Embryonic facial prominence (tissue), 1 donor: ENCODE measurements around the gene NPLOC4.
A peak's percentile ranks its signal among the peaks of the same experiment; 100 is the strongest.
"Not testable (repeated sequence)": the region's sequence is repeated elsewhere in the genome, so short reads cannot be mapped to it uniquely, and the experiment has no call there.

Source experiments
- DNase-seq: peaks from one replicate; pipeline ENCODE4 v3.0.0-alpha.2; 2016; ENCODE audit errors: extremely low spot score

NPLOC4 gene

GRCh38 chr17:81635431-81635830 lies 1.5 kb downstream of the NPLOC4 start:
- no peak for DNase-seq

DNA sequence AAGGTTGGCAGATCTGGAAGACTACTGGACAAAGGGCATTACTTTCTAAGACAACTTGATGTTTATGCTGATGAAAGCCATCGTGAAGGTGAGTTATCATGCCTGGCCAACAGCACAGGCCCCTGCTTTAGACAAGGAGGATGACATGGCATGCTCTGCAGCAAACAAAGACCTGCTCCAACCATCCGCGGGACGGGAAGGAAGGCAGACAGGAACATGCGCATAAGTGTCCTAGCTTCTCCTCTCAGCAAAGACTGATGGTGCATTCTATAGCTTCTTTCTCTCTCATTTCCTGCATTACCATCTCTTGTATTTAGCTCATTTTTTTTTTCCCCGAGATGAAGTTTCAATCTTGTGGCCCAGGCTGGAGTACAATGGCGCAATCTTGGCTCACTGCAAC lies 5.4 kb downstream of the NPLOC4 start:
- DNase-seq: no peak

- no peak for DNase-seq
These were observed 6.6 kb downstream of the NPLOC4 start for GRCh38 chr17:81630274-81630673.

- DNase-seq: no peak
These were observed 15.3 kb downstream of the NPLOC4 start for GRCh38 chr17:81621494-81622130.

DNA sequence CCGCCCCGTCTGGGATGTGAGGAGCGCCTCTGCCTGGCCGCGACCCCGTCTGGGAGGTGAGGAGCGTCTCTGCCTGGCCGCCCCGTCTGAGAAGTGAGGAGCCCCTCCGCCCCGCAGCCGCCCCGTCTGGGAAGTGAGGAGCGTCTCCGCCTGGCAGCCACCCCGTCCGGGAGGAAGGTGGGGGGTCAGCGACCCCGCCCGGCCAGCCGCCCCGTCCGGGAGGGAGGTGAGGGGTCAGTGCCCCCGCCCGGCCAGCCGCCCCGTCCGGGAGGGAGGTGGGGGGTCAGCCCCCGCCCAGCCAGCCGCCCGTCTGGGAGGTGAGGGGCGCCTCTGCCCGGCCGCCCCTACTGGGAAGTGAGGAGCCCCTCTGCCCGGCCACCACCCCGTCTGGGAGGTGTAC lies 18.6 kb downstream of the NPLOC4 start:
- not testable (repeated sequence) for DNase-seq

DNA sequence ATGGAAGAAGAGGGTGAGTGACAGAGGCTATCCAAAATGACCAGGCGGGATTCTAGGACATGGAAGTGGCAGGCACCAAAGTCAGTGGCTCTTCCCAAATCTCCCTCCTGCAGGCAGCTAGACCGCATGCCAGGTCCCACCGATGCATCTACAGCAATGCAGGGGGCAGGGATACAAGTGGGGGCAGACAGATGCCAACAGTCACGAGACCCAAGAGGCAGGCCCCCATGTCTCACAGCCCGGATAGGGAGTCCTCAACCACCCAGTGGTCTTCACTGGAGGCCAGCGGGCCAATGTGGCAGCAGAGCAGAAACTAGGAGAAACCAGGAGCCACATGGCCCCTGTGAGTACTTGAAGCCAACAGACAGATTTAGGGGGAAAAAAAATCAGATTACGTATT lies 20.0 kb downstream of the NPLOC4 start:
- DNase-seq: no peak

DNA sequence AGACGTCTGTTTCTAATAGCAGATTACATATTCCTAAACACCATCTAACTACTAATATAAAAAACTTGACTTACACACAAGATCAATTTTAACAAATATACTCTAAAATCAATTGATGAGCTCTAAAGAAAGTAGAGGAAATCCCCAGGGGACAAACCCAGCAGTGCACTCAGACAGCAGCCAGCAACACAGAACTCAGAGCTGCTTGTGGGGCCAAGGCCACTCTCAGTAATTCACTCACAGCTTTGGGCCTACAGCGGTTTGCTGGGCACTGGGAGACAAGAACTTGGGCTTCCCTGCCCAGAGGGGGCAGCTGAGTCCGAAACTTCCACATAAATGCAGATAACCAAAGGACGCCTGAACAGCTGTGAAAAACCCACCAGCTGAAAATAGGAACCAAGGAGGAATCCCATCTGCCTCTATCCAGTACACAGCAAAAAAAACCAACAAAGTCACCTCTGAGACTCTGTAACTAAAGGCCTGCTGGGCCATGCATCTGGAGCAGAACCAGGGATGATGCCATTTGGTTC lies 21.4 kb downstream of the NPLOC4 start:
- no peak for DNase-seq

GRCh38 chr17:81612172-81612970 lies 24.5 kb downstream of the NPLOC4 start:
- no peak for DNase-seq

DNA sequence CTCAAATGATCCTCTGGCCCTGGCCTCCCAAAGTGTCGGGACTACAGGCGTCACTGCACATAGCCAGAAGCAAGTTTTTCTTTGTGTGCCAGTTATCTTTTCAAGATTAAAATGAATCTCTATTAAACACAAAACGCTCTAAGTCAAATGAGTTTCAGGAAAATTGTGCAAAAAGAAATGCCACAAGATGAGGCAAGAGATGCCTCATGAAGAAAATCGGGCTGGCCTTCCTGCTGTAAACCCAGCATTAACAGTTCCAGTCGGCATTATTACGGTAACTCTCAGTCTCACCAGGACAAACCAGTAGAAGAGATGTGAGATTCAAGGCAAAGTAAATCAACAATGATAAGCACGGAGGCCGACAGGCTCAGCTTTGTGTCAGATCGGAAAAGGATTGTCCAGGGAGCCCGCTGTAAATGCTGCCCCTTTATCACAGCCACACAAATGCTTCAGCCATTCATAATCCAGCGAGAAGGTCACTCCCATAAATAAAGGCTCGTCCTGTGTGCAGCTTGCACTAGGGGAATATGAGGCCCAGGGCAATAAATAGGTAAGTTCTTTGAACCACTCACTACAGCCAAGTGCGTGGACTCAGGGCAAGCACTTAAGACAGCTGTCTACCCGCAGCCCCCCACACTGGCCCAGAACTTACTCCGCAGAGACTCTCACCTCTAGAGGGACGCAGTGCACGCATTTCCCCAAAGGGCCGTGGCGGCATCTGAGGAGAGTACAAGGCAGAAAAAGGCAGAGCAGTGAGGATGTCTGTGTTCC lies 27.2 kb downstream of the NPLOC4 start:
- DNase-seq: no peak

- DNase-seq: no peak
These were observed 28.3 kb downstream of the NPLOC4 start for GRCh38 chr17:81608605-81609004.

DNA sequence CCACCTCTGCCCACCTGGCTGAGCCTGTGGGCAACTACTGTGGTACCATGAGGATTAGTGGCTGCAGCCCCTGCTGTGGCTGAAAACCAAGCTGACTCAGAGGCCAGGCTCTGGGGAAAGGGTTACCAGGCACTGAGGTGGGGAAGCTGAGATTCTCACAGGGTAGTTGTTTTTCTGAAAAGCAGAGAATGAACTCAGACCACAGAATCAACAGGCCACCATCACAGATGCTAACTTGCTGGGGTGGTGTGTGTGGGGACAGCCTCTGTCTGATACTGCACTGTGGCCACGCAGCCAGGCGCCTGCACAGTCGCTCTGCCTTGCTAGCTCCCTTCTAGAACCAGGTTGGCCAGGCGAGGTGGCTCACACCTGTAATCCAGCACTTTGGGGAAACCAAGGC lies 28.8 kb downstream of the NPLOC4 start:
- no peak for DNase-seq

DNA sequence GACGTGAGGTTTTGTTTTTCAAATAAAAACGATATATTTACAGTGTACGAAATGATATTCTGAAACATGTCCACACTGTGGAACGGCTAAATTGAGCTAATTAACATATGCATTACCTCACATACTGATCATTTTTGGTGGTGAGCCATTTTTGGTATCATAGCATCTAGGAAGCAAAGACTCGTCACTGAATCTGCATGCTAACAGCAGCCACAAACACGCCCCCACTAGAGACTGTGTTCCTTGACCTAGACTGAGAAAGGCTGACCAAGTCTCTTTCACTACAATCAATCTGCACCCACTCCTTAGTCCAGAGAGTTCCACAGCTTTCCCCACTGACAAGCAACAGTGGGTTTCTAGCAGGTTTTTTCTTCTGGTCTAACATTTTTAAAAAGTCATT lies 29.5 kb downstream of the NPLOC4 start:
- DNase-seq: no peak

DNA sequence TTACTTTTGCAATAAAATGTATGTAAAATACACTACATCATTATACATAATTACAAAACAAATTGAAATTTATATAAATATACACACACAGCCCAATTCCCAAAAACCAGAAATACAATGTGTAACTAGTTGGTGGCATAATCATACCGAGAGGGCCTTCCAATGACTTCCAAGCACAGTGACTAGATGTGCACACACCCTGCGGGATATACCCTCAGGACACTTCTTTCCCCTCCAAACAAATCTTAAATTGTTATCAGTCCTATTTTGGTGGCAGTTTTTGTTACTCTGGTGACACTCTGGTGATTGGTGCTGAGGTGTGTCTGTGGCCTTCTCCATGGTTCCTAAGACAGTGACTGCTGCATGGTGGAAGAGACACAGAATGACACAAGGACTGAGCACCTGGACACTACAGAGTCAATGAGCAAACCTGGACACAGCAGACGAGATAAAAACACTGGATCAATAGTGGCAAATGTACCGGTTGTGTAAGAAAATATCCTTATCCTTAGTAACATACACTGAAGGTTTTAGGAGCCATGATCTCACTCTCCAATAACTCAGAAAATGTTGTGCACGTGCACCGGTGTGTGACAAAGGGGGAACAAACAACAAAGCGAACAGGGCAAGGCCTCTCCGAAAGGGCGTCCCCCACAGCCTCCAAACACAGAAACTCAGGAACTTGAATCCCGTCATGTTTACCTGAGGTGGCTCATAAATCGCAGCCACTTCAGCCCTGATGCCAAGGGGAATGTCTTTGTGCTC lies 32.9 kb downstream of the NPLOC4 start:
- no peak for DNase-seq

DNA sequence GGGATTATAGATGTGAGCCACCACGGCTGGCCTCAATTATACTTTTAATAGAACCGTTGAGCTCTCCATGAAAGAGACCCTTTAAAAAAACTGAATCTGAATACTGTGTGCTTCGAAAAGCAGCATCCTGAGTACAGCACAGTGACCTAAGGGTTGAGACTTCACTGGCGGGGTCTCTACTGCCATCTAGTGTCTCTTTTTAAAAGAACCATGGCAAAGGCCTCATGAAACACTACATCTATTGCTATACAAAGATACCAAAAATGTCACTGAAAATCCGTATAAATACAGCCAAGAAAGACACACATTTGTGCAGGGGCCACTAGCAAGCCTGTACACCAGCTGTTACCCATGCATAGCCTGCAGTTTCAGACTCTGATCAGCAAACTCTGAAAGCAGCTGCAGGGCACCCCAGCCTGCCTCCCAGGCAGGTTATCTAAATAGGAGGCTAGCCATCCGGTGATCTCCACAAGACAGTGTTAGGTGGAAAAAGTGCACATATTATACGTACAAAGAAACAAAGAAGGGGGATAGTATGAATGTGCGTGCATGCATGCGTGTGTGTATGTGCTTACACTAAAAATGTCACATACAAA lies 35.3 kb downstream of the NPLOC4 start:
- peak; percentile 67 for DNase-seq

DNA sequence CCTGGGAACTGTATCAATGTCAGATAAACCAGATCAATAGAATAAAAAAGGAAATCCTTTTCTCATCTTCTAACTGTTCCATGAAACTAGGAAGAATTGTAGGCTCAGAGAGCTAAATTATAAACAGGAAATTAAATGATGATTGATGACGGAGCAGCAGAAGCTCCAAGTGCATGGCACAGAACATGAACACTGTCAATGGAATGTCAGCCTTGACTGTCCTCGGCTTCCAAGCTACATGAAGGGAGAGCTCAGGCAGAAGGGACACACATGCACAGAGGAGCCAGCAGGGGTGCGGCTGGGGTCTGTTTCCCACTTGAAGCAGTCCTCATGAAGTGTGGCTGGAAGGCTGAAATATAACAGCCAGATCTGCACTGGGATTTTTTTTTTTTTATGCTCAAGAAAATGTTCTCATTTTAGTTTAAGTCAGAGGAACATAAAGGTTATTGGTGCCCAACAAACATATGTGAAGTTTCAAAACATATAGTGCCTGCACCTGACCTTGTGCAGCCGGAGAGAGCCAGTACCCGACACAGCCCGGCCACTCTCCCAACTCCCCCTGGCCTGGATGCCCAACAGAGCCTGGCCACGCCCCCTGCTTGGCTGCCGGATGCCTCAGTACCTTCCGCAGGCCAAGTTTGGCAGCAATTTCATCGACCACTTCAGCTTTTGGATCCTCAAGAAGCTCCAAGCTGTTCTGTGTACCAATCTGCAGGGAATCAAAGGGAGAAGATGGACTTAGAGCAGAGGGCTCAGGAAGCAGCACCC lies 37.0 kb downstream of the NPLOC4 start:
- DNase-seq: no peak

DNA sequence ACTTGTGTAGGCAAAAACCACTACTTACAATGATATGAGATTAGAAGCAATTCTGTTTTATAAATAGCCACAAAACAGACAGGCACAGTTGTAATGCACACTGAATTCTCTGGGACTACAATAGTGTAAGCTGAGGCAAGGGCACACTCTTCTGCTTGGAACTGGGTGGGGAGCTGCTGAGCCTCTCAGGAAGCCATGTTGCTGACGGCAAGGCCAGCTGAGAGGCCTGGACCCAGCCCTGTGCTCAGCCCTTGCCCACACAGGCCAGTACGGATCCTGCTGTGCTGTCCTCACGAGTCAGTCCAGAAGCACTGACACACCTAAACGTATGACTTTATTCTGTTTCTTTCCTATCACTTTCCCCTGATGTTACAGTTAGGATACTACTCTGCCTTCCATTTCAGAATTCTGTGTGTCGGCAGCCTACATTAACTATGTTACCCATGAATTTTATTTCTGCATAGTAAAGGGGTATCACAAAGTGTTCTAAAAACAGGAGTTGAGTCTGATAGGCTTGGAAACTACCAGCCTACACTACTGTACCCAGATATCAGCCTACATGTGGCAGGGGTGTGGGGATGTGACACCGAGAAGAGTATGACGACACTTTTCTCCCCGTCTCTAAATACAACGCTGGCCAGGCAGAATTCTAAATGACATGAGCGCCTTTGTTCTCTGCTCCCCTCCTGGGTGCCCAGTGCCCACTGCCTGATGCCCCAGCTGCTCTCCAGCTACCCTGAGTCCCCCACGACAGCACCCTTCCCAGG lies 43.6 kb downstream of the NPLOC4 start:
- no peak for DNase-seq

- no peak for DNase-seq
These were observed 44.9 kb downstream of the NPLOC4 start for GRCh38 chr17:81591971-81592370.

DNA sequence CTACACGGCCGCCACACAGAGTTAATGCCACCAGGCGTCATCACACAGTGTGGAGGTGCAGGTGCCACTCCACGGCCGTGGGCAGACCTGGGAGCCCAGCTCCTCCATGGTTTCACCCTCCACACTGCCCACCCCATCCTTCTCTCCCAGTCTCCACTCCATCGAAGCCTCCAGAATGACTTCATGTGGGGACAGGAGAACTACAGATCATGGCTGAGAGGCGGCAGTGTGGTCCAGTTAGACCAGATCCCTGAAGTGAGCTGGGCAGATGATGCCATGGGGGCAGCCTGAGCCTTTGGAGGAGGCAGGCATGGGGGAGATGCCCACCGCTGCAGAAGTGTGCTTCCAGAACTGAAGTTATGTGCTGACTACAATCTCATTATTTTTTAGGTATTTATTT lies 46.8 kb downstream of the NPLOC4 start:
- no peak for DNase-seq

DNA sequence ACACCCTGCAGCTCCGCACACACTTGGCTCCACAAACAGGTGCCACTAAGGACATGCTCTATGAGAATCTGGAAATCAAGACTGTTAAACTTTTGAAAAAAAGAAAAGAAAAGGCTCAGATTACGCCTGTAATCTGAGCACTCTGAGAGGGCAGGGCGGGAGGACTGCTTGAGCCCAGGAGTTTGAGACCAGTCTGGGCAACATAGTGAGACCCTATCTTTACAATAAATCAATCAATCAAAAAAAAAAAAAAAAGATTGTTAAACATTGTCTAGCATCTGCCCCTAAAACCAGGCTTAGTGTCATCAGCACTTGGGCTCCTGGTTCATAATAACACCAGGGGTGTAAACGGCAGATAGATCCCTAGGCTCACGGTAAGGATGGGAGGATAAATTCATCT lies 47.3 kb downstream of the NPLOC4 start:
- no peak for DNase-seq

DNA sequence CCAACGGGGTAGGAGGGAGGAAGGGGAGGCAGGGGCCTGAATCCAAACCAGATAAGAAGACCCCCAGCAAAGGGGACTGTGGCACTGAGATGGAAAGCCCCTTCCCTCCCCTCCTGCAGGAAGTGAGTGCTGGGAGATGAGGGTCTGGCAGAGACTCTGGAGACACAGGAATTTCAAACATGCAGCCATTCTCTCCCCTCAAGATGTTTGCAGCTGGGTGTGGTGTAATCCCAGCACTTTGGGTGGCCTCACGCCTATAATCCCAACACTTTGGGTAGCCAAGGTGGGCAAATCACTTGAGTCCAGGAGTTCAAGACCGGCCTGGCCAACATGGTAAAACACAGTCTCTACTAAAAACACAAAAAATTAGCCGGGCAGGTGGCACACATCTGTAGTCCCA lies 50.8 kb downstream of the NPLOC4 start:
- DNase-seq: no peak
